Right forelimb (tissue), 1 donor: Measurements from ENCODE around the gene ZFP62.
A peak's percentile ranks its signal among the peaks of the same experiment; 100 is the strongest.
"Not testable (repeated sequence)": the region's sequence is repeated elsewhere in the genome, so short reads cannot be mapped to it uniquely, and the experiment has no call there.

ENCODE experiments used
- DNase-seq: peaks from one replicate; pipeline ENCODE4 v3.0.0-alpha.2; 2018

The ZFP62 gene

DNA sequence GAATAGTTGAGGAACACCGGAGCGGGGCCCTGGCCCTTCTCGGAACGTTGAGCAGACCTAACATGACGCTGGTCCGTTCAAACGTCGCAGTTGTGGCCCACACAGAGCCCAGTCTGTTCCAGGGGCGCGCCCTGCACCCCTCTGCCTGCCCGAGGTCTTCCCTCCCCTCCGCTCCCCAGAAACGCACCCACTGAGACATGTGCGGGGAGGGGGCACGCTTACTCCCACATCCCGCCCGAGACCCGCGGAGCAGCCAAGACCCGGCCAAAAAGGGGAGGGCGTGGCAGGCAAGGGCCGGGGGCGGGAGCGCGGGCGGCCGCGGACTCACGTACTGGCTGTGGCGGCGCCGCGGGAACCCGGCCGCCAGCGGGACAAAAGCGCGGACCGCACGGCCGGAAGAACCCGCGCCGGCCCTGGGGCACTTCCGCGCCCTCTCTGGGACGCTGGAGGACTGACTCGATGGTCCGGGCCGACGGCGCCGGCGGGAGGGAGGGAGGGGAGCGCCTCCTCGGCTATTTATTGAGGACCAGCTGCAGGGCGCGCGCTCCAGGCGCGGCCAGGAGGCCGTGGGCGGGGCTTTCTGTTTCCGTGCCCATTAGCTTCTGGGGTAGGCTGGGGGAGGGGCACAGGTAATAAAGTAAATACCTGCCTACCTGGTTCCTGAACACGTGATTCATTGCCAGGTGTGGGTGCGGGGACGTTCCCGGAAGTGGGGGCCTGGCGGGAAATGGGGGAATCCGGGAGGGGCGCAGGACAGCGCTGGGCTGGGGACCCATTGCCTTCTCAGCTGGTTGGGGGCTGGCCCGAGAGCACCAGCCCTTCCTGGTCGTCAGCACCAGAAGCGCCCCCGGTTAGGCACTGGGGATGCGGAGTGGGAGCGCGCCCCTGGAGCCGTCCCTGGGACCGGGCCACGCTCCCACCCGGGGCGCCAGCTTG, at the start of gene ZFP62:
TSS of gene ZFP62 (minus strand) at position 390 of the 936 bp plus-strand sequence. CDS start at position 333, 57 bp downstream.
- DNase-seq, result peak; percentile 95

DNA sequence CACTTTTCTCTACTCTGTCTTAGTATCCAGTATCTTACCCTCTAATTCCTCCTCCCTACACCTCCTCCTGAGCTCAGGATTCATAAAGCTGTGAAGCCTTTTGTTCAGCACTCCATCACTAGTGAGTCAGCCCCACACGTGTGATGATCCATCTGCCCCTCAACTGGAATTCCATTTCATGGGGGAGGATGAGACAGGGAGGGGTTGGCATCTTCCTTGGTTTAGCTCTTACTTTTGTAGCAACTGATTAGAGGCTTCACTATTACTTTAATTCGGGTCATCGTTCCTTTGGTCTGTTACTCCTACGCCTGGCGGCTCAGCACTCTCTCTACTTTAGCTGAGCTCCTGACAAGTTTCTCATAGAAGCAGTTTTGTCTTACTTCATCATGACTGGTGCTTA, 49.7 kb upstream of the ZFP62 start:
- DNase-seq, result no peak

DNA sequence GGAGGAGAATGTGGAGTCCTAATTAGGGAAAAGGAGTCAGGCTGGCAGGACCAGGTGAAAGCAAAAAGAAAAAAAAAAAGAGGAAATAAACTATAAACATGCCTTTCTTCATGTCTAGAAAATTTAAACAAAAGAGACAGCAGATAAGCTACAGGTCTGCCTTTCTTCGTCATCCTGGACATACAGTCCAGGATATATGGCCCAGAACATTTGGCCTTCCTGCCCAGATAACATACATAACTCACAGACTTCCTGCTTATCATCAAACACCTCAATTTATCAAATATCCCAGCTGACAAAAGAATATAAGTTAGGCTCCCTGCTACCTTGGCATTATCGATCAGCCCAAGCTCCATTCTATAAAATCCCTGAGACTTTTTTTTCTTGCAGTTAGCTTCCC, 49.1 kb upstream of the ZFP62 start:
- DNase-seq, result no peak

DNA sequence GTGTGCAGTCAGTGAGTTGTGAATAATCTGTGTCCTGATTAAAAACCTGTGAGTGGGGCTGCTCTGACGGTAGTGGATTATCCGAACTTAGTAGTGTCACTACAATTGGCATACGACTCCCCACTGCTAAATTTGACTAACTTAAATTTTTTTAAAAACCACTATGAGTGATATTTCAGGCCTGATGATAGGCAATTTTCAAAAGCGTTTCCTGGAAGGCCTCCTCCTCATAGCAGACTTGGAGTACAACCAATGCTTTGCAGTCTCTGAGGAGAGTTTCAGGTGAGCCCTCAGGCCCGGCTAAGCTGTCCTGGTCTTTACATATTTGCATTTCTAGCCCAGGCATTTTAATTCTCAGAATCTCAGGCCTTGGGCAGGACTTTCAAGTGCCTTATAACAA, 48.7 kb upstream of the ZFP62 start:
- no peak for DNase-seq

DNA sequence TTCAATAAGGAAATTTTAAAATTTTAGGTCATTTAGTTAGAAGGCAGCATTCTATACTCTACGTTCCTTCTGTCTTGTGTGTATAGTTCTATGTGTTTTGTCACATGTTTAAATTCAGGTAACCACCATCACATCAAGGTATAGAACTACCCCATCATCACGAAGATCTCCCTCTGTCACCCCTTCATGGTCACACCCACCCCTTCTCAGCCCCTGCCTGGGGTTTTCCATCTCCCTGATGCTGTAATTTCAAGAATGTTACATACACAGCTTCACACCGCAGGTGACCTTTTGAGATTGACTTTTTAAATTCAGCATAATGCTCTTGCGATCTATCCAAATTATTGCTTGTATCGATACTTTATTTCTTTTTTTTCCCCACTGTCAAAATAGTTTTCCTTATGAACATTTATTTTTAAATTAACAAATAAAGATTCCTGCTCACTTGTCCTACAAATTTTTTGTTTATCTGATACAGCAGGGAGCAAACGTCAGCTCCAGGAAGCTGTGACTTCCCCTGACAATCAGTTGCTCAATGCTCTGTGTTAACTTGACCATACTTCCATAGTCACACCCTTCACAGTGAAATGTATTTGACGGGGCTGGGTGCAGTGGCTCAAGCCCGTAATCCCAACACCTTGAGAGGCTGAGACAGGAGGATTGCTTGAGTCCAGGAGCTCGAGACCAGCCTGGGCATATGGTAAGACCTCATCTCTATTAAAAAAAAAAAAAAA, 48.1 kb upstream of the ZFP62 start:
- no peak for DNase-seq

DNA sequence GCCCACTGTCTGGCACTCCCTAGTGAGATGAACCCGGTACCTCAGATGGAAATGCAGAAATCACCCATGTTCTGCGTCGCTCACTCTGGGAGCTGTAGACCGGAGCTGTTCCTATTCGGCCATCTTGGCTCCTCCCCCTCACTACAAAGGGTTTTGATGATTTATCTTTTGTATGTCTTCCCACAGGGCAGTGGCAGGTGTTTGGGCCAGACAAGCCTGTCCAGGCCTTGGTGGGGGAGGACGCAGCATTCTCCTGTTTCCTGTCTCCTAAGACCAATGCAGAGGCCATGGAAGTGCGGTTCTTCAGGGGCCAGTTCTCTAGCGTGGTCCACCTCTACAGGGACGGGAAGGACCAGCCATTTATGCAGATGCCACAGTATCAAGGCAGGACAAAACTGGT, 47.3 kb upstream of the ZFP62 start:
- no peak for DNase-seq

DNA sequence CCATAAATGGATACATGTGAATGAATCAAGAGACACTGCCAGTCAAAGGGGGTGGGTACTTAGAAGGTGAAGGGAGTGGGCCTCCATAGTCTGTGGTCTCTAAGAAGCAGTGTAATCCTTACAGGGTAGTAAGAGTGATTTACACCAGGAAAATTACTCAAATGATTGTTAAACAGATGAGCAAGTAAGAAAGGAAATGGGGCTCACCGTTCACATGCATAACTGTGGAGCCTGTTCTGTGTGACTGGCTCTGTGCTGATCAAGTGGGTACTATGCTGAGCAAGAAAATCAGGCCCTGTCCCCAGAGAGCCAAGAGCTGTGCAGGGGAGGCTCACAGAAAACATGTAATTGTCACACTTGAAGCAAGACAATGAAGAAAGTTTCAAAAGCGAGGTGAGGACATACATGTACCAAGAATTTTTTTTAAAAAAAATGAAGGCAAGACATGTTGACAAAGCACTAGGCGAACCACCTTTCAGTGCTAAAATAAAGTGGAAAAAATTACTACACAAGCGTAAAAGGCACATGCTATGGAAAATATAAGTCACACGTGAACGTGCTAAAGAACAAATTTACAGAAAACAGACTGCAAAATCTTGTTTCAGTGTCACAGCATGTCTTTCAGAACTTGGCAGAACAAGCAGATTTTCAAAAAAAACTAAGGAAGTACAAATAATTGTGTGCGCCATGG, 40.4 kb upstream of the ZFP62 start:
- DNase-seq, result no peak

DNA sequence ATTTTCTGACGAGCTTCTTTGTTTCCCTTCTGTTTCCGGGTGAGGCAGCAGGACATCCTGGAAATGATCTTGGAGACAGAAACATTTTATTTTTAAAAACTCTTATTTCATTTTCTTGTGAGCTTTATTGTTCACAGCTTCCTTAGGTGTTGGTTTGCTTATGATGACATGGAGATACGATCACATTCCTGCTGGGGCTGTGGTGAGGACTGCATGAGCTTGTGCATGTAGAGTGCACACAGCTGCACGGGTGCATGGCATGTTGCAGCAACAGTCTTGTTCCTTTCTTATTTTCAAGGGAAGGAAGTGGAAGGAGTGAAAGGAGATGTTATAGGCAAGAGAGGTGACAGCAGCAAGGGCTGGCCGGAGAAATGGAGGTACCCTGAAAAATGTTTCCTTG, 39.1 kb upstream of the ZFP62 start:
- DNase-seq, result no peak

DNA sequence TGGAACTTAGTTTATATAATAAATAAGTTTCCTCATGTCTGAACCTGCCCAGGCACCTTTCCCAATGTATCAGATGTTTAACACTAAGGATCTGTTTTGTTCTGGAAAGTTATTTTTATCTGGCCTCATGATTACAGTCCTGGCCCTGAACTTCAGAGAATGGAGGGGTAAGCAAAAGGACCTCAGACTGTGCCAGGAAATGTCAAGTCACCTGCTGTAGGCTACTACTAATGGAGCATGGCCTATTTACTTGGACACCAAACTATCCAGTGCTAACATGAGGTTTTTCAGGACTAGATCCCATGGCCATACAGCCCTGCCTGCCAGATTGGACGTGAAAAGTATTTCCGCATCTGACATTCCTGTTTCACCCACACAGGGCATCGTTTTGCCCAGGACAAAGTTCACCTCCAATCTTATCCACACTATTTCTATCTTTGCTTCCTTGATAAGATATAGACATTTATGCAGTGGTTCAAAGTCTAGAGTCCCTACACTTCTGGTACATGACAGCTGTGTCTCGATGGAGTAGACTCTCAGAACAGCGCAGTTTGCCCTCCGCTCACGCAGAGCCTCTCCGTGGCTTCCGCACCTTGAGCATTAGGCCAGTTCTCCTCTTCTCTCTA, 37.7 kb upstream of the ZFP62 start, which contains the start of gene BTNL8:
TSS of gene BTNL8 (plus strand) at position 539 of the 626 bp plus-strand sequence. CDS start 152 bp downstream, outside the sequence.
- no peak for DNase-seq

DNA sequence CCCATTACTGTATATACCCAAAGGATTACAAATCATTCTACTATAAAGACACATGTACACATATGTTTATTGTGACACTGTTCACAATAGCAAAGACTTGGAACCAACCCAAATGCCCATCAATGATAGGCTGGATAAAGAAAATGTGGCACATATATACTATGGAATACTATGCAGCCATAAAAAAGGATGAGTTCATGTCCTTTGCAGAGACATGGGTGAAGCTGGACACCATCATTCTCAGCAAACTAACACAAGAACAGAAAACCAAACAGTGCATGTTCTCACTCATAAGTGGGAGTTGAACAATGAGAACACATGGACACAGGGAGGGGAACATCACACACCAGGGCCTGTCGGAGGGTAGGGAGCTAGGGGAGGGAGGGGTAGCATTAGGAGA, 34.3 kb upstream of the ZFP62 start:
- DNase-seq, result not testable (repeated sequence)

DNA sequence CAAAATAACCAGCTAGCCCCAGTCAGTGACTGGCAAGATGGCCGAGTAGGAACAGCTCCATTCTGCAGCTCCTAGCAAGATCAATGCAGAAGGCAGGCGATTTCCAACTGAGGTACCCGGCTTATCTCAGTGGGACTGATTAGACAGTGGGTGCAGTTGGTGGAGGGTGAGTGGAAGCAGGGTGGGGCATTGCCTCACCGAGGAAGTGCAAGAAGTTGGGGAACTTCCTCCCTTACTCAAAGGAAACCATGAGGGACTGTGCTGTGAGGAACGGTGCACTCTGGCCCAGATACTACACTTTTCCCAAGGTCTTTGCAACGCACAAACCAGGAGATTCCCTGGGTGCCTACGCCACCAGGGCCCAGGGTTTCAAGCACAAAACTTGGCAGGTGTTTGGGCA, 28.3 kb upstream of the ZFP62 start:
- DNase-seq, result no peak

DNA sequence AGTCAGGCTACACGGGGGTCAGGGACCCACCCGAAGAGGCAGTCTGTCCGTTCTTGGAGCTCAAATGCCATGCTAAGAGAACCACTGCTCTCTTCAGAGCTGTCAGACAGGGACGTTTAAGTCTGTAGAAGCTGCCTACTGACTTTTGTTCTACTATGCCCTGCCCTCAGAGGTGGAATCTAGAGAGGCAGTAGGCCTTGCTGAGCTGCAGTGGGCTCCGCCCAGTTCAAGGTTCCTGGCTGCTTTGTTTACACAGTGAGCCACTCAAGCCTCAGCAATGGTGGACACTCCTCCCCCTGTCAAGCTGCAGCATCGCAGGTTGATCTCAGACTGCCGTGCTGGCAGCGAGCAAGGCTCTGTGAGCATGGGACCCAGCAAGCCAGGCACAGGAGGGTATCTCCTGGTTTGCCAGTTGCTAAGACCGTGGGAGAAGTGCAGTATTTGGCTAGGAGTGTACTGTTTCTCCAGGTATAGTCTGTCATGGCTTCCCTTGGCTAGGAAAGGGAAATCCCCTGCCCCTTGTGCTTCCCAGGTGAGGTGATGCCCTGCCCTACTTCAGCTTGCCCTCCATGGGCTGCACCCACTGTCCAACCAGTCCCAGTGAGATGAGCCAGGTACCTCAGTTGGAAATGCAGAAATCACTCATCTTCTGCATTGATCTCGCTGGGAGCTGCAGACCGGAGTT, 24.9 kb upstream of the ZFP62 start:
- not testable (repeated sequence) for DNase-seq

DNA sequence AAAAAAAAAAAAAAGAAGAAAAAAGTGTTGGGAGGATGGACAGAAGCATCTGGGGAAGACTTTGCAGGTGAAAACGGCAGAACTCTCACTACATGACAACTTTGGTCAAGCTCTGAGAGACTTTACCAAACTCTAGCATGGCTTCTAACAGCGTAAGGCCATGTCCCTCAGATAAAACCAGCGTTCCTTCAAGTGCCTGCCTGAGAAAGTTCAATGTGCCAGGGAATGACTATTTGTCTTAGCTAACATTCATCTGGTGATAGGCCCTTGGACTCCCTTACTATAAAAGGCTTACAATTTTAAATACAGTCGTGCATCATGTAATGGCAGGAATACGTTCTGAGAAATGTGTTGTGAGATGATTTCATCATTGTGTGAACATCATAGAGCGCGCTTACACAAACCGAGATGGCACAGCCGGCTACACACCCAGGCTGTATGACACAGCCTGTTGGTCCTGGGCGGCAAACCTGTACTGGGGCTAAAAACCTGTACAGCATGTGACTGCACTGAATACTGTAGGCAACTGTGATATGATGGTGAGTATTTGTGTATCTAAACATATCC, 14.9 kb upstream of the ZFP62 start:
- no peak for DNase-seq

DNA sequence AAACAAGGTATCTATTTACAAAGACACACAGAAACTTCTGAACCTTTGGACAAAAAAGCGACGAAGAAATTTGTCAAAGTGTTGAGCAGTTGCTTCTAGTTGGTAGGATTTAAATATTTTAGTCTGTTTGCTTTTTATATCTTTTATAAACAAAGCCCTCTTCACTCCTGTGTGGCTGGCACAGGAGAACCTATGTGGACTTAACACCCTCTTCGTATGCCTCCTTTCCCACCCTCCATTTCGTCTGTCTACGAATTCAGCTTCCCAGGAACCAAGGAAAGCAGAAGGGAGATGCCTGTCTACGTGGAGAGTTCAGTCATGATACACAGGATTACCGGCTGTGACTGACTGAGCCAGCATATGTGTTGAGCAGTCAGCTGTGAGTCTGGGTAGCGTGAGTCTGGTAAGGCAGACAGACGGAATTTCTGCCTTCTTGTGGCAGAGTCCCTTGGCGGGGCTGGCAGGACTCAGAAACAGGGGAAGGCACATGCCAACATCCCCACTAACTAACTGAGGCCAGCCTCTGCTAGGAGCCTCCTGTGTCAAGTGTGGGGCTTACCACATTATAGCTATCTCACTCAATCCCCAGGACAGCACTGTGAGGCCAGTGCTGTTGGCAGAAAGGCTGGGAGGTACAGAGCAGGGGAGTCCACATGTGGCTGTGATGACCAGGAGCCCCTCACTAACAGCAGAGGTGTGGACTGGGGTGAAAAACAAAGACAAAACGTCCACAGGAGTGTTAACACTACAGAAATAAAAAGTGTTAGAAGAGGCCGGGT, 13.9 kb upstream of the ZFP62 start:
- no peak for DNase-seq

DNA sequence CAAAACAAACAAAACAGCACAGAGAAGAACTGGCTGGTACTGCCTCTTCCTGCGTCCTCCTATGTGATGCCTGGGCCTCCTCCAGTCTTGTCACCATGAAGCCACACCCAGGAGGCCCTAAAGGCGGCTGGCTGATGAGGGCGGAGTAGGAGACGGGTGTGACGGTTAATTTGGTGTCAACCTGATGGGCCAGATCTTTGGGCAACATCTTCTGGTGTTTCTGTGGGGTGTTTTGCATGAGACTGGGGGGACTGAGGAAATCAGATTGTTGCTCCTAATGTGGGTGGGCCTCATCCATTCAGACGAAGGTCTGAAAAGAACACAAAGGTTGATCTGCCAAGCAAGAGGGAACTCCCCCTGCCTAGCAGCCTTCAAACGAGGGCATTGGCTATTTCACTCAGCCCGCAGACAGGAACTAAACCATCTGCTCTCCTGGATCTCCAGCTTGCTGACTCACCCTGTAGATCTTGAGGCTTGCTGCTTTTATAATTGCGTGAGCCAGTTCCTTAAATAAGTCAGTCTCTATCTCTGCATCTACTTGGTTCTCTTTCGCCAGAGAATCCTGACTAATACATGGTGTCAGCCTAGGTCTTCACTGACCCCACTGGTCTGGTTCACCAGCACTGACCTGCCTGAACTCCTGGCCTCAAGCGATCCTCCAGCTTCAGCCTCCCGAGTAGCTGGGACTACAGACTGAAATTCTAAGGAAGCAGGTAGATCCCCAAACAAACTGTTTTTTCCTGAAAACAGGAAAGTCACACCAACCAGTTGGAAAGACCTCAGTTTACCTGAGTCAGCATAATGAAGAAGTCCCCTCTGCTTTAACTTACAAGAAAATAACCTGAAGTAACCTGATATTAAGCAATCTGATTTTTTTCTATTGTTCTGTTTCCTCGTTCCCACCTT, 12.8 kb upstream of the ZFP62 start:
- DNase-seq, result no peak

DNA sequence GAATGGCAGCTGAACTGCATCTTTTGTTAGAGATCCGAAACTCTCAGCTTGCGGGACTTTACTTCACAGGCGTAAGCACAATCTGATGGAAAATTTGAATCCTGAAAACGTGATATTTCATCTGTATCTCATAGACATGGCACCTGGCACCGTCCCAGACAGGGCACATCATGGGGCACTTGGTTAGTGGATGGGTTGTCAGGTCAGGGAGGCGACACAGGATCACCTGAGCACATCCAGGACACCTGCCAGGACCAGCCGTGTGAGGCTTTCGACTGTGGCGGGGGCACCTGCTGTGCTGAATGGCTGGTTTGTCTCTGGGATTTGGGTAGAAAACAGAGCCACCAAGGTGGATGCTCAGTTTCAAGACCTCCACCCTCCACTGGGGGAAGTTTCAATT, 11.3 kb upstream of the ZFP62 start:
- DNase-seq, result no peak

DNA sequence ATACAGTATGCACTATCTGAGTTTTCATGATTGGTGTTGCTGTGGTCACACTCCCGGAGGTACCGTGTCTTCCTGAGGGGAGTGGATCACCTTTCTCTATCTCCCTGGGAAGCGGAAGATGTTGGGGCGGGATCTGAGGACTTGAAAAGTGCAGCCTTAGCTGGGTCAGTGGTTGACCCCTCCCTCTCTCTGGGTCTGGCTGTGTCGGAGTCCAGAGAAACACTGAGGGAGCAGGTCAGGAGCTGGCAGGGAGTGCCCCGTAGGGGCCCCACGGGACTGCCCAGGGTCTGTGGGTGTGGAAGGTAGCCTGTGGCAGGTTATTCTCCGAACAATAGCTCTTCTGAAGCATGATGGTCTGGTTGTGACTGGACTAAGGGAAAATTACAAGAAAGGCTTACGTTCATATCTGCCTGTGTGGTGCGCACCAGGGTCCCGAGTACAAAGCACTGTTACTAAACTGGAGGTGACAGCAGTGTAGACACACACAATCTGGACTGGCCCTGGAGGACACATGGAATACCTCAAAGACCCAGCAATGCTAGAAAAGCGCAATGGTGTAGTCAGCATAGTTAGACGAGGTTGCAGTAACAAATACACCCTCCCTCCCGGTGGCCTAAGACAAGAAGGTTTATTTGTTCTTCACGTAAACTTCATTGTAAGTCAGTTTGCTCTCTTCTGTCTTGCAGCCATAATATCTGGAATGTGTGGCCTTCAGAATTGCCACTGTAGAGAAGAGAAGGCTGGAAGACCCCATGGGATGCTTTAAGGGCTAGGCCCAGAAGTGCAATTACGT, 9.4 kb upstream of the ZFP62 start:
- DNase-seq, result no peak

DNA sequence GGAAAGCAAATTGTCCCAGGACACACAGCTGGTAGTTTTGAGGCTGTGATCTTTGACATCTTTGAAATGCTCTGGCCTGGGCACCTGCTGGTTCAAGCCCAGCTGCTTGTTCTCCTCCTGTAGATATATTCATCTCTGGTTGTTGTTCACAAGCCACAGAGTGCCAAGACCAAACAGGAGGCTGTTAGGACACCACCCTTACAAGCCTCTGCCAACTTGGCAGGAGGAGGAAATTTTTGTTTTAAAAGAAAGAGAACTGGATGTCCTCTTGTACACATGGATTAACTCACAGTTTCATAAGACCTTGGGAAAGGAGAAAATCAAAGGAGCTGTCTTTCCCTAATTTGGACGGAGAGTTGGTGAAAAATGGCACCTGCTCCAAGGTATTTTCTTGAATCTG, 8.5 kb upstream of the ZFP62 start:
- no peak for DNase-seq

DNA sequence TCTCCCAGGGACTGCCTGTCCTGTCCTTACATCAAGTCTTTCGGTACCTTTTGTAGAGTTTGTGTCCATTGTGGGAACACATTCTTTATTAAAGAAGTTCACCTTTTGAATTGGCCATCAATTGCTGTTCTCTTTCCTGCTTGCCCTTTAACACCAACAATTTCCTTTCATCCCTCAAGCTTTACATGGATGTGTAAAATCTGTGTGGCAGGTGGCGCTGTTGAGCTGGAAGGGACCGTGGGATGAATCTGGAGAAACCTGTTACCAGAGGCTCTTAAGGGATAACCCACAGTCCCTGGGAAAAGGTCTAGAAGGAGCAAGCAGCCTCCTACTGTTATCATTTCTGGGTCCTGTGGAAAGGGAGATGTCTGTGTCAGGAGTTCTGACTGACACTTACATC, 7.9 kb upstream of the ZFP62 start:
- DNase-seq, result peak; percentile 84
